ENCODE data around the gene CLK3.
"Not testable (repeated sequence)": the region's sequence is repeated elsewhere in the genome, so short reads cannot be mapped to it uniquely, and the experiment has no call there.

Gene CLK3

GRCh38 chr15:74643665-74644204 lies 28.1 kb downstream of the CLK3 start:
- DNase-seq (ENCODE audit: low spot score): no peak

GRCh38 chr15:74646480-74646879 lies 30.8 kb downstream of the CLK3 start:
- DNase-seq (ENCODE audit: low spot score): no peak

GRCh38 chr15:74648051-74648842 lies 32.6 kb downstream of the CLK3 start:
- no peak for DNase-seq (ENCODE audit: low spot score)

- DNase-seq (ENCODE audit: low spot score): no peak
Measured at GRCh38 chr15:74651242-74651741, 35.7 kb downstream of the CLK3 start.

- peak; percentile 88 for DNase-seq (ENCODE audit: low spot score)
Measured at GRCh38 chr15:74653426-74654102, 37.9 kb downstream of the CLK3 start.

- no peak for DNase-seq (ENCODE audit: low spot score)
Measured at GRCh38 chr15:74655424-74655823, 39.8 kb downstream of the CLK3 start.

GRCh38 chr15:74656935-74657535 lies 41.4 kb downstream of the CLK3 start:
- no peak for DNase-seq (ENCODE audit: low spot score)

GRCh38 chr15:74657846-74658245 lies 42.2 kb downstream of the CLK3 start:
- DNase-seq (ENCODE audit: low spot score): peak; percentile 25

- DNase-seq (ENCODE audit: low spot score): not testable (repeated sequence)
Measured at GRCh38 chr15:74661280-74661679, 45.6 kb downstream of the CLK3 start.

GRCh38 chr15:74662064-74662860 lies 46.6 kb downstream of the CLK3 start:
- DNase-seq (ENCODE audit: low spot score): no peak

- DNase-seq (ENCODE audit: low spot score): no peak
Measured at GRCh38 chr15:74663303-74664027, 47.8 kb downstream of the CLK3 start.

- DNase-seq (ENCODE audit: low spot score): no peak
Measured at GRCh38 chr15:74664028-74664616, 48.5 kb downstream of the CLK3 start.

GRCh38 chr15:74664670-74665069 lies 49.0 kb downstream of the CLK3 start:
- no peak for DNase-seq (ENCODE audit: low spot score)

GRCh38 chr15:74667975-74668374 lies 52.3 kb downstream of the CLK3 start:
- DNase-seq (ENCODE audit: low spot score): no peak

GRCh38 chr15:74669627-74670026 lies 54.0 kb downstream of the CLK3 start:
- no peak for DNase-seq (ENCODE audit: low spot score)

GRCh38 chr15:74674161-74674560 lies 58.5 kb downstream of the CLK3 start:
- DNase-seq (ENCODE audit: low spot score): no peak

- DNase-seq (ENCODE audit: low spot score): no peak
Measured at GRCh38 chr15:74676801-74677200, 61.2 kb downstream of the CLK3 start.
